ENCODE measurements around the gene PRPH2.

Gene PRPH2

DNA sequence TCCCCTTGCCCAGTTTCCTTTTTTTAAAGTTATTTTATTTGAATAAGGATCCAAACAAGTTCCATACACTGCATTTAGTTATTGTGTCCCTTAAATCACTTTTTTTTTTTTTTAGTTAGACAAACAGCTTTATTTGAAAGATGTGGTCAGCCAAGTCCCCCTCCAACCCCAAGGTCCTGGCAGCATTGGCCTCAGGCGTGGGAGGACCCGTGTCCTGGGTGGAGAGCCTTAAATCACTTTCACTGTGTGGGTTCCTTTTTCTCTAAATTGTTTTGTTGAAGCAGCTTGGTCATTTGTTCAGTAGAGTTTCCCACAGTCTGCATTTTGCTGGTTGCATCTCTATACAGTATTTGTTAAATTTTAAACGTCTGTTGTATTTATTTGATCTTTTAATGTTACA is 28.7 kb upstream of the PRPH2 start:
- in situ Hi-C loops (cut with MboI; ENCODE audit: low pct_unique_long_range_greater_than_20kb, low sequenced_read_pairs, unreplicated experiment) = no loop called here
- DNase-seq (ENCODE audit: low spot score) = no peak
- TF ChIP-seq, protein P1, sequence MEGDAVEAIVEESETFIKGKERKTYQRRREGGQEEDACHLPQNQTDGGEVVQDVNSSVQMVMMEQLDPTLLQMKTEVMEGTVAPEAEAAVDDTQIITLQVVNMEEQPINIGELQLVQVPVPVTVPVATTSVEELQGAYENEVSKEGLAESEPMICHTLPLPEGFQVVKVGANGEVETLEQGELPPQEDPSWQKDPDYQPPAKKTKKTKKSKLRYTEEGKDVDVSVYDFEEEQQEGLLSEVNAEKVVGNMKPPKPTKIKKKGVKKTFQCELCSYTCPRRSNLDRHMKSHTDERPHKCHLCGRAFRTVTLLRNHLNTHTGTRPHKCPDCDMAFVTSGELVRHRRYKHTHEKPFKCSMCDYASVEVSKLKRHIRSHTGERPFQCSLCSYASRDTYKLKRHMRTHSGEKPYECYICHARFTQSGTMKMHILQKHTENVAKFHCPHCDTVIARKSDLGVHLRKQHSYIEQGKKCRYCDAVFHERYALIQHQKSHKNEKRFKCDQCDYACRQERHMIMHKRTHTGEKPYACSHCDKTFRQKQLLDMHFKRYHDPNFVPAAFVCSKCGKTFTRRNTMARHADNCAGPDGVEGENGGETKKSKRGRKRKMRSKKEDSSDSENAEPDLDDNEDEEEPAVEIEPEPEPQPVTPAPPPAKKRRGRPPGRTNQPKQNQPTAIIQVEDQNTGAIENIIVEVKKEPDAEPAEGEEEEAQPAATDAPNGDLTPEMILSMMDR (IDR thresholded peaks at IDR 0.05; ENCODE audit: extremely low read depth, insufficient read depth, missing control alignments) = no peak

DNA sequence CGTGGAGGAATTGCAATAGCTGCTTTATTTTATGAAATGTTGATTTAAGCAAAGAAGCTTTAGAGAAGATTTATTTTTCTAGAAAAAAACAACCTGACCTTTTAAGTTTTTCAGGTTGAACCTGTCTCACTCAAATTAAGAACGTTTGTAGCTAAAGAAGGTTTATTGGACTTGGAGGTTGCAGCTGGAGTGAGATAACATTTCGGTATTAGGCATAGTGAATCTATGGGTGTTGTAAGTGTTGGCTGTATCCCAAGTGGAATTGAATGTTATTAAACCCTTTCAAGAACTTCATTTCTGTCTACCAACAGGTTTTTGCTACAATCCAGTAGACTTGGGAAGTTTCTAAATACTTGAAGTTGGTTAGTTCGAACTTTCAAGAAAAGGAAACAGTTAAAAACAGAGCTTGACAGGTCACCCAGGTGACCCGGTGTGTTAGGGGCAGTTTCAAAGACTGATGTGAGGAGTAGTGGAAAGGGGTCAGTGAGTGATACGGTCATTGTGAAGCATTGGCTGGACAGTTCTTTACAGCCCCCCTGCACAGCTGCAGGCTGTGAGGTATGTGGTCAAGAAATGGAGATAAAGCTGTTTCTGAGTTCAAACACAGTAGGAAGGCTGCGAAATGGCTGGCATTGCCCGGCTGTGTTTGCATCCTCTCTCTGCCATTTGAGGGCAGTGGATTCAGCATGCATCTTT is 26.0 kb upstream of the PRPH2 start:
- DNase-seq (ENCODE audit: low spot score) = no peak
- in situ Hi-C loops (cut with MboI; ENCODE audit: low pct_unique_long_range_greater_than_20kb, low sequenced_read_pairs, unreplicated experiment) = no loop called here
- TF ChIP-seq, protein P1 (IDR thresholded peaks at IDR 0.05; ENCODE audit: extremely low read depth, insufficient read depth, missing control alignments) = no peak

DNA sequence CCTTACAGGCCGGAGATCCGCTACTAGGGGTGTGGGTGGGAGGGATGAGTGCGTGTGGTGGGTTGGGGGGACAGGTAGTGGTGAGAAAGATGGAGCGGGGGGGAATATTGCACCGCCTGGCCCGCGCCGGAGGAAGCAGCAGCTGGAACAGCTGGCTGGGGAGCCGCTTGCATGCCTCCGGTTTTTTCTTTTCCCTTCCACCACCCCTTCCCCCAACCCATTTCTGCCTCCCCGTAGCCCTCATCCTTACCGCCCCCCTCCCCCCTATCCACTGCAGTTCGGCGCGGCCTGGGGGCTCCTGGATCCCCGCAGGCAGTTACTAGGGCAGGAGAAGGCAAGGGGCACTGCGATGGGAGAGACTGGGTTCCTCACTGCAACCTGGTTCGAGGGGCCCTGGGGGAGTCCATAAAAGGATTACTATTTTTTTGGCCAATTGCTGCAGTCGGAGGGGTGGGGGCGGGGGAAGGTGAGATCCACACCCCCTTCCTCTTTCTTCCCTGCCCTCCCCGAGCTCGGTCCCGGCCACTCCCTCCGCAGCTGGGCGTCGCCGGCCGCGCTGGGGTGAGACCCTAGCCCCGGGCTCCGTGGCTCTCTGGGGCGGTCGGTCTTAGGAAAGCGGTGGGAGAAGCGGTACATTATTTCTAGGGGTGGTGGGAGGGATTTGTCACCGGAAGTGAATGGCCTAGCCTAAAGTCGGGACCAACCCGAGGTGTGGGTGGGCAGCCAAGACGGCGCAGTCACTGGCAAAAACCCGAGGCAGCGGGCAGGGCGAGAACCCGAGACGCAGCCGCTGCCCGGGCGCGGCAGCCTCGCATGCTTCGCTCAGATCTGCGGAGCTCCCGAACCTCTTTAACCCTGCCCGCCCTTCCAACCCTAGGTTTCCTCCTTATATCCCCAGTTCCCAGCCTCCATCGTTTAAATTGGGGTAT is 24.3 kb upstream of the PRPH2 start:
- in situ Hi-C loops (cut with MboI; ENCODE audit: low pct_unique_long_range_greater_than_20kb, low sequenced_read_pairs, unreplicated experiment) = no loop called here
- DNase-seq (ENCODE audit: low spot score) = peak; percentile 92
- TF ChIP-seq, protein P1 (IDR thresholded peaks at IDR 0.05; ENCODE audit: extremely low read depth, insufficient read depth, missing control alignments) = no peak

DNA sequence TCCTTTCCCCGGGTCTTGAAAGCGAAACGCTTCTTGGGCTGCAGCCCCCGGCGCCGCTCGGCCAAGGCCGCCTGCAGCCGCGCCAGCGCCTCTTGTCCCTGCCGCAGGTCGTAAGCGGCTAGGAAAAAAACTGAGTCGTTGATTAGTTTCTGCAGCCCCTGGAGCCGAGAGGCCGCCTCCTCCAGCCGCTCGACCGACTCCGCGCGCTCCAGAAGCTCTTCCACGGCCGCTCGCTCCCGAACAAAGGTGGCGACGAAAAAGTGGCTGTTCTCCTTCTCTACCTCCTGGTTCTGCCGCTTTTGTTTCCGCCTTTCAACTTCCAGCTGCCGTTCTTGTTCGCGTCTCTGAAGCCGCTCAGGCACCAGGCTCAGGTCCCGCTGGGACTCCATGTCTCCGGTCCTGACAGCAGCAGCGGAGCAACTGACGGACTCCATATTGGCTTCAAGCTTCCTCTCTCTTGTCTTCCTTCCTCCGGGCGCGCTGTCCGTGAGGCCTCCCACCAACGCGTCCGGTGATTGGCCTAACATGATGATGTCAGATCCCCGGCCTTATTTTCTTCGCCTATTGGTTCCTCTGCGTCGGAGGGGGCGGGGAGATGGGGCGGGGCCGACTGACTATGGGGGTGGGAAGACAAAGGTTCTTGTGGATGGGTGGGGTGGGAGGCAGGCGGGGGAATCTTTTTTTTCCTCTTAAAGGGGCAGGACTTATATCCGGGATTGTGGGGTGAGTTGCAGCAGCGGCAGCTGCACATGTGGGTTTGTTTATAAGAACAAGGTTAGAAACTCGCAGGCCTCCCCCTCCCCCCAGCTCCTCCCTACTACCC is 23.5 kb upstream of the PRPH2 start, which contains the start of gene TBCC:
Gene TBCC (minus strand): TSS at position 464 of the 823 bp plus-strand sequence. CDS start 30 bp downstream, at position 434.
- in situ Hi-C loops (cut with MboI; ENCODE audit: low pct_unique_long_range_greater_than_20kb, low sequenced_read_pairs, unreplicated experiment) = no loop called here
- DNase-seq (ENCODE audit: low spot score) = peak; percentile 99
- TF ChIP-seq, protein P1 (IDR thresholded peaks at IDR 0.05; ENCODE audit: extremely low read depth, insufficient read depth, missing control alignments) = no peak

DNA sequence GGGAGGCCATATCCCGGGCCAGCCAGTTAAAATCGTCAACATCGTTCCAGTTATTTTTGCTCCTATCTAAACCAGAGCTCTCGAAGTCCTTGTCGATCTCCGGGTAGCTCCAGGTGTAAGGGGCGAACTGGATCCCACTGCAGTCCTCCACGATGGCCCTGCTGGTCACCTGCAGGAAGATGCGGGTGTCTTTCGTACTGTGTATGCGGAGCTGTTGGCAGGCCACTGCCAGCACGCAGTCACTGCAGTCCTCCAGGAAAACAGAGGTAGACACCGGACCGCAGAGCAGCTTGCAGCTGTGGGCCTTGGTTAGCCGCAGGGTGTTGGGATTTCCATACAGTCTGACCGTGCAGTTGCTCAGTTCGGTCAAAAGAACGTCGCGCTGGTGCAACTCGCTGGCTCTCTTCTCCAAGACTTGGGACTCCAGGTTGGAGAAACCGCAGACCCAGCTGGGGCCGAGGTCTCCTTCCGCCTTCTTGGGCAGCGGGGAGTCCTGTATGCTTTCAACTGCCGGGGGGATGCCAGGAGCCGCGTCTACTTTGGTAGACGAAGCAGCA is 22.8 kb upstream of the PRPH2 start:
- in situ Hi-C loops (cut with MboI; ENCODE audit: low pct_unique_long_range_greater_than_20kb, low sequenced_read_pairs, unreplicated experiment) = no loop called here
- DNase-seq (ENCODE audit: low spot score) = peak; percentile 38
- TF ChIP-seq, protein P1 (IDR thresholded peaks at IDR 0.05; ENCODE audit: extremely low read depth, insufficient read depth, missing control alignments) = no peak

All from GM13977 (cell line).